GM12878 (cell line): Measurements from ENCODE around the gene PRR15. TPM values are rescaled to one million over a fixed set of nuclear protein-coding genes. Genes with fewer than 3 reads are reported as not detected.

Experiments
- ATAC-seq: fragments of 200-7000 bp; cut with Tn5 transposase; 3 replicates; pipeline ENCODE4 v1.9.1; 2020; ENCODE audit warnings: mild to moderate bottlenecking, moderate library complexity
- BruUV-seq: library from RNA; stranded (reverse); fragments of 400-500 nt; replicated peaks from 2 replicates; lab custom pipeline; 2021; lab: Mats Ljungman, UMichigan
- CTCF ChIA-PET: fragments of 300-600 bp; sonication (Branson Sonifier 250); formaldehyde crosslinking; extraction: SDS; loops from one replicate; lab custom pipeline; 2021; ENCODE audit warnings: inconsistent platforms; lab: Yijun Ruan, JAX
- POLR2A ChIA-PET: fragments of 350-600 bp; formaldehyde crosslinking; extraction: SDS; loops from one replicate; lab custom pipeline; 2021; ENCODE audit warnings: inconsistent platforms; lab: Charles Lee
- RAD21 ChIA-PET: fragments of 300-600 bp; sonication (Branson Sonifier 250); formaldehyde crosslinking; loops from one replicate; lab custom pipeline; 2023; ENCODE audit warnings: antibody characterized with exemption; ENCODE audit not compliant: unreplicated experiment; lab: Charles Lee
- SMC1A ChIA-PET: fragments of 300-600 bp; sonication (Branson Sonifier 250); formaldehyde crosslinking; loops from one replicate; lab custom pipeline; 2023; ENCODE audit not compliant: unreplicated experiment, uncharacterized antibody; lab: Charles Lee
- DNase-seq: peaks from one replicate; pipeline ENCODE4 v3.0.0-alpha.2; 2011; ENCODE audit warnings: low read depth, low spot score
- FAIRE-seq: peaks from 3 replicates; lab custom pipeline; 2011; peaks lifted over from hg19 to GRCh38; lab: Jason Lieb, UNC
- H2AFZ ChIP-seq: 2 replicates; pipeline ENCODE4 v1.6.0; 2011; ENCODE audit warnings: low read depth, low read length, control low read depth; ENCODE audit not compliant: control insufficient read depth
- H3K27ac ChIP-seq: 2 replicates; pipeline ENCODE4 v1.5.1; 2011; ENCODE audit warnings: control low read depth; ENCODE audit not compliant: control insufficient read depth, insufficient read depth
- H3K27me3 ChIP-seq, 2 experiments: replicated peaks in 1 of 2; 2 replicates each; pipeline versions ENCODE4 v1.6.0 to v1.6.1; 2011; ENCODE audit warnings: low read length in 1 of 2; ENCODE audit not compliant: control insufficient read depth in 2 of 2, insufficient read depth in 2 of 2
- H3K36me3 ChIP-seq, 2 experiments: 2 replicates each; pipeline ENCODE4 v1.5.1; 2011; ENCODE audit warnings: low read length in 1 of 2; ENCODE audit not compliant: control insufficient read depth in 2 of 2, insufficient read depth in 2 of 2
- H3K4me1 ChIP-seq: 2 replicates; pipeline ENCODE4 v1.6.1; 2011; ENCODE audit warnings: mild to moderate bottlenecking, low read length, moderate library complexity, mixed read lengths; ENCODE audit not compliant: control insufficient read depth, insufficient read depth
- H3K4me2 ChIP-seq: 2 replicates; pipeline ENCODE4 v1.6.0; 2011; ENCODE audit warnings: control low read depth; ENCODE audit not compliant: control insufficient read depth, insufficient read depth
- H3K4me3 ChIP-seq: fragments of 200-600 bp; sonication (generic); 2 replicates; pipeline ENCODE4 v1.5.1; 2016
- H3K79me2 ChIP-seq: 2 replicates; pipeline ENCODE4 v1.6.0; 2011; ENCODE audit warnings: low read length; ENCODE audit not compliant: control insufficient read depth, insufficient read depth
- H3K9ac ChIP-seq: 2 replicates; pipeline ENCODE4 v1.8.0; 2011; ENCODE audit warnings: low read length, control low read depth, mixed read lengths; ENCODE audit not compliant: control insufficient read depth, insufficient read depth
- H3K9me3 ChIP-seq: replicated peaks from 3 replicates; pipeline ENCODE4 v1.5.1; 2011; ENCODE audit warnings: mild to moderate bottlenecking, low read length; ENCODE audit not compliant: control insufficient read depth, insufficient read depth
- H4K20me1 ChIP-seq: 2 replicates; pipeline ENCODE4 v1.6.0; 2011; ENCODE audit not compliant: control insufficient read depth, insufficient read depth
- ASH2L ChIP-seq: fragments of 300-600, 200-600 bp; sonication (generic); IDR thresholded peaks from 2 replicates; pipeline ENCODE4 v1.6.1; 2017; ENCODE audit warnings: low read depth, mild to moderate bottlenecking, borderline replicate concordance
- BCL3 ChIP-seq: IDR thresholded peaks from 2 replicates; pipeline ENCODE4 v1.6.1; 2011; ENCODE audit warnings: borderline replicate concordance, low read depth, mild to moderate bottlenecking, moderate library complexity, low read length; ENCODE audit not compliant: insufficient read depth, poor library complexity, severe bottlenecking
- CEBPZ ChIP-seq: fragments of 150-350 bp; IDR thresholded peaks from 2 replicates; pipeline ENCODE4 v1.6.1; 2016; ENCODE audit warnings: low read depth, low read length
- EGR1 ChIP-seq, 2 experiments: IDR thresholded peaks; 1 replicate in 1 of 2; 2 replicates in 1 of 2; pipeline ENCODE4 v1.6.1; 2011 to 2012; ENCODE audit warnings: low read depth in 2 of 2, low read length in 2 of 2, borderline replicate concordance in 1 of 2, mild to moderate bottlenecking in 1 of 2, moderate library complexity in 1 of 2
- SMC3 ChIP-seq: IDR thresholded peaks from 2 replicates; pipeline ENCODE4 v1.6.1; 2011; ENCODE audit warnings: low read length, improper control_type of control experiment, borderline replicate concordance
- WGBS: methylation state at CpG from one replicate; pipeline ENCODE4 v1.1.6; 2016; ENCODE audit warnings: low lambda C conversion rate; ENCODE audit not compliant: insufficient replicate concordance, insufficient coverage; ENCODE audit errors: missing lambda C conversion rate; 5-methylcytosine and 5-hydroxymethylcytosine counted together
- in situ Hi-C: fragments of 300-500 bp; cut with MboI; formaldehyde crosslinking; loops from 9 replicates; pipeline ENCODE4 v1.14.3; 2018; ENCODE audit warnings: mixed read lengths
- intact Hi-C: fragments of 100-400 bp; cut with micrococcal nuclease; formaldehyde crosslinking; loops from one replicate; pipeline ENCODE4 v1.14.2; 2022; ENCODE audit not compliant: unreplicated experiment
- polyA plus RNA-seq, 11 experiments: library from polyadenylated mRNA; depleted of rRNA in 4 of 11; unstranded in 6 of 11; stranded (reverse) in 5 of 11; fragments of >200 nt; fragmentation: Nextera tagmentation in 4 of 11; fragmentation: Illumina TruSeq in 1 of 11; extraction: Ambion mirVana in 4 of 11; extraction: Trizol in 1 of 11; gene quantifications; 1 replicate in 1 of 11; 2 replicates in 10 of 11; pipeline versions ENCODE4 v1.2.1 to v1.2.3, GENCODE V29; 2011 to 2016; ENCODE audit warnings: inconsistent platforms in 2 of 11, missing spikeins in 2 of 11, low read depth in 1 of 11
- total RNA-seq, 4 experiments: library from RNA; depleted of rRNA in 3 of 4; stranded (reverse); fragments of >200 nt in 3 of 4; fragmentation: Illumina TruSeq in 1 of 4; extraction: Trizol in 1 of 4; gene quantifications; 2 replicates each; pipeline versions ENCODE4 v1.2.1 to v1.2.3, GENCODE V29; 2013 to 2021
- TF ChIP-seq, protein P1 (sequence below), 3 experiments: IDR thresholded peaks in 2 of 3; conservative IDR thresholded peaks in 1 of 3; 2 replicates each; pipeline ENCODE4 v1.5.1; 2011; ENCODE audit warnings: low read depth in 3 of 3, low read length in 3 of 3, mild to moderate bottlenecking in 3 of 3, control low read depth in 2 of 3, moderate library complexity in 2 of 3, inconsistent platforms in 1 of 3, mixed read lengths in 1 of 3; ENCODE audit not compliant: control insufficient read depth in 2 of 3, insufficient read depth in 1 of 3; ENCODE audit errors: extremely low read depth in 1 of 3

PRR15 gene
- total and polyA plus RNA-seq, 10 of the 15 experiments (the other 5 are each of a cell fraction or from before 2014, with no cell fraction given), result not detected

GRCh38 chr7:29607889-29608288, 44.3 kb downstream of the PRR15 start:
- TF ChIP-seq BCL3, result no peak
- TF ChIP-seq, all 136 proteins: peak for 0
- H3K9me3 ChIP-seq, result no peaks in the 10 kb centered on the region
- no peak for FAIRE-seq
- no peak overlapping the region for H3K9ac ChIP-seq
- H3K4me2 ChIP-seq, result no peak overlapping the region
- RAD21 ChIA-PET, result no interaction called here
- peaks cover 0 to 2% of the 10 kb centered on the region in 2 experiments; a peak in 1 of 4 replicates for H3K27me3 ChIP-seq
- H3K79me2 ChIP-seq, result no peaks in the 10 kb centered on the region
- SMC1A ChIA-PET, result no interaction called here
- H2AFZ ChIP-seq, result no peak overlapping the region
- no peak overlapping the region for H3K4me3 ChIP-seq
- CTCF ChIA-PET, result interaction anchor here (0.7 kb wide), 1 partner anchor 14 kb away, joined by 3 read pairs; no protein-coding TSS in a partner anchor
- no peaks in the 10 kb centered on the region for H3K36me3 ChIP-seq
- H3K27ac ChIP-seq, result no peak overlapping the region
- in situ Hi-C loops, result no loop called here
- intact Hi-C loops, result loop anchor here (10.0 kb wide), 1 partner anchor 683 kb away; no protein-coding TSS in a partner anchor
- POLR2A ChIA-PET, result no interaction called here
- BruUV-seq, result no TSS peak
- H4K20me1 ChIP-seq, result no peaks in the 10 kb centered on the region
- DNase-seq, result no peak
- H3K4me1 ChIP-seq, result no peaks in the 10 kb centered on the region
- 16% methylated on average over 4 of the region's 4 CpGs for WGBS
- ATAC-seq, result no peak

- CTCF ChIA-PET, result interaction anchor here (1.2 kb wide), 1 partner anchor 10 kb away, joined by 4 read pairs; no protein-coding TSS in a partner anchor
- Histone ChIP-seq H3K9ac (no peak overlapping the region), H4K20me1 (no peaks in the 10 kb centered on the region), H3K79me2 (no peaks in the 10 kb centered on the region), H3K4me3 (no peak overlapping the region), H2AFZ (no peak overlapping the region), H3K4me2 (no peak overlapping the region), H3K27ac (no peak overlapping the region), H3K36me3 (no peaks in the 10 kb centered on the region), H3K27me3 (peaks cover 0 to 2% of the 10 kb centered on the region in 2 experiments; a peak in 1 of 4 replicates), H3K4me1 (no peaks in the 10 kb centered on the region), H3K9me3 (no peaks in the 10 kb centered on the region)
- DNase-seq (no peak), ATAC-seq (0 out of 3 replicates have a peak, but pooled peaks have one; percentile 53), FAIRE-seq (no peak)
- in situ Hi-C loops (no loop called here), intact Hi-C loops (loop anchor here (10.0 kb wide), 1 partner anchor 685 kb away; no protein-coding TSS in a partner anchor)
- 29% methylated on average over 15 of the region's 15 CpGs for WGBS
- TF ChIP-seq EGR1 (IDR thresholded peaks at IDR 0.05; ENCODE audit: borderline replicate concordance in 1 of 2, low read depth in 2 of 2, low read length in 2 of 2), result no peak
- TF ChIP-seq, protein P1, sequence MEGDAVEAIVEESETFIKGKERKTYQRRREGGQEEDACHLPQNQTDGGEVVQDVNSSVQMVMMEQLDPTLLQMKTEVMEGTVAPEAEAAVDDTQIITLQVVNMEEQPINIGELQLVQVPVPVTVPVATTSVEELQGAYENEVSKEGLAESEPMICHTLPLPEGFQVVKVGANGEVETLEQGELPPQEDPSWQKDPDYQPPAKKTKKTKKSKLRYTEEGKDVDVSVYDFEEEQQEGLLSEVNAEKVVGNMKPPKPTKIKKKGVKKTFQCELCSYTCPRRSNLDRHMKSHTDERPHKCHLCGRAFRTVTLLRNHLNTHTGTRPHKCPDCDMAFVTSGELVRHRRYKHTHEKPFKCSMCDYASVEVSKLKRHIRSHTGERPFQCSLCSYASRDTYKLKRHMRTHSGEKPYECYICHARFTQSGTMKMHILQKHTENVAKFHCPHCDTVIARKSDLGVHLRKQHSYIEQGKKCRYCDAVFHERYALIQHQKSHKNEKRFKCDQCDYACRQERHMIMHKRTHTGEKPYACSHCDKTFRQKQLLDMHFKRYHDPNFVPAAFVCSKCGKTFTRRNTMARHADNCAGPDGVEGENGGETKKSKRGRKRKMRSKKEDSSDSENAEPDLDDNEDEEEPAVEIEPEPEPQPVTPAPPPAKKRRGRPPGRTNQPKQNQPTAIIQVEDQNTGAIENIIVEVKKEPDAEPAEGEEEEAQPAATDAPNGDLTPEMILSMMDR (IDR thresholded peaks at IDR 0.05 in 2 of 3, conservative IDR thresholded peaks at IDR 0.05 in 1 of 3; ENCODE audit: control insufficient read depth in 2 of 3, extremely low read depth in 1 of 3, insufficient read depth in 1 of 3, low read depth in 3 of 3, low read length in 3 of 3), result peak; percentile 40 to 63 (median 54)
- peak; percentile 11; the same call in 1 of the 2 replicates for TF ChIP-seq SMC3
- TF ChIP-seq CEBPZ, result no peak
- no peak for TF ChIP-seq ASH2L
- no TSS peak for BruUV-seq
- POLR2A ChIA-PET, result interaction anchor here (0.7 kb wide), 1 partner anchor 57 kb away, joined by 5 read pairs; no protein-coding TSS in a partner anchor
- SMC1A ChIA-PET, result no interaction called here
- RAD21 ChIA-PET, result no interaction called here
These were observed 45.8 kb downstream of the PRR15 start for GRCh38 chr7:29609162-29610037.
